HepG2 (cell line): Measurements from ENCODE around the gene SMIM38. TPM values are rescaled to one million over a fixed set of nuclear protein-coding genes. Genes with fewer than 3 reads are reported as not detected.
"Not testable (repeated sequence)": the region's sequence is repeated elsewhere in the genome, so short reads cannot be mapped to it uniquely, and the experiment has no call there.

Source experiments
- ATAC-seq: fragments of 200-7000 bp; cut with Tn5 transposase; 3 replicates; pipeline ENCODE4 v1.9.1; 2020; ENCODE audit warnings: mild to moderate bottlenecking, moderate library complexity
- BruUV-seq: library from RNA; stranded (reverse); fragments of 400-500 nt; replicated peaks from 2 replicates; lab custom pipeline; 2021; lab: Mats Ljungman, UMichigan
- CTCF ChIA-PET: fragments of 300-600 bp; formaldehyde crosslinking; extraction: SDS; loops from one replicate; lab custom pipeline; 2021; ENCODE audit warnings: low total read pairs, inconsistent platforms, low intra/inter-chr PET ratio; lab: Yijun Ruan, JAX
- POLR2A ChIA-PET: fragments of 350-600 bp; sonication (Branson Sonifier 250); formaldehyde crosslinking; loops from one replicate; lab custom pipeline; 2020; ENCODE audit warnings: antibody characterized with exemption, inconsistent platforms; lab: Yijun Ruan, JAX
- DNase-seq: peaks from one replicate; pipeline ENCODE4 v3.0.0-alpha.2; 2015; ENCODE audit warnings: low spot score
- FAIRE-seq: peaks from 3 replicates; lab custom pipeline; 2011; peaks lifted over from hg19 to GRCh38; lab: Jason Lieb, UNC
- H2AFZ ChIP-seq: one replicate; pipeline ENCODE4 v1.6.1; 2011; ENCODE audit warnings: low read length, inconsistent platforms
- H3K27ac ChIP-seq: fragments of 300-600 bp; 3 replicates; pipeline ENCODE4 v1.8.0; 2011; ENCODE audit warnings: mixed run types, mild to moderate bottlenecking, mixed read lengths, low read length, inconsistent platforms; ENCODE audit not compliant: insufficient read depth; ENCODE audit errors: extremely low read length
- H3K27me3 ChIP-seq, 2 experiments: fragments of 200-600 bp in 1 of 2; 2 replicates in 1 of 2; 3 replicates in 1 of 2; pipeline versions ENCODE4 v1.6.0 to v1.8.0; 2011; ENCODE audit warnings: low read length in 2 of 2, mild to moderate bottlenecking in 2 of 2, moderate library complexity in 2 of 2, inconsistent platforms in 1 of 2; ENCODE audit not compliant: insufficient read depth in 2 of 2, control insufficient read depth in 1 of 2
- H3K36me3 ChIP-seq, 2 experiments: fragments of 200-600 bp in 1 of 2; replicated peaks in 1 of 2; 2 replicates in 1 of 2; 3 replicates in 1 of 2; pipeline versions ENCODE4 v1.5.1 to v1.8.0; 2011; ENCODE audit warnings: low read length in 2 of 2, inconsistent platforms in 1 of 2; ENCODE audit not compliant: insufficient read depth in 2 of 2, control insufficient read depth in 1 of 2
- H3K4me1 ChIP-seq: 2 replicates; pipeline ENCODE4 v1.5.1; 2012; ENCODE audit warnings: low read length, inconsistent platforms; ENCODE audit not compliant: insufficient read depth
- H3K4me2 ChIP-seq: 2 replicates; pipeline ENCODE4 v1.6.0; 2011; ENCODE audit warnings: low read depth, low read length, inconsistent platforms
- H3K4me3 ChIP-seq, 3 experiments: fragments of 200-600 bp in 1 of 3; sonication (generic), shearing (Covaris generic) in 1 of 3; replicated peaks in 1 of 3; 2 replicates each; pipeline ENCODE4 v1.5.1; 2011 to 2016; ENCODE audit warnings: low read length in 3 of 3, inconsistent platforms in 2 of 3, low read depth in 2 of 3, mild to moderate bottlenecking in 2 of 3, control low read depth in 1 of 3, mixed read lengths in 1 of 3; ENCODE audit not compliant: insufficient read depth in 1 of 3
- H3K79me2 ChIP-seq: one replicate; pipeline ENCODE4 v1.6.1; 2011; ENCODE audit warnings: low read length, inconsistent platforms; ENCODE audit not compliant: insufficient read depth
- H3K9ac ChIP-seq: 2 replicates; pipeline ENCODE4 v1.6.0; 2011; ENCODE audit warnings: mild to moderate bottlenecking, low read depth, low read length, inconsistent platforms; ENCODE audit not compliant: insufficient read depth
- H3K9me3 ChIP-seq: 2 replicates; pipeline ENCODE4 v1.5.1; 2012; ENCODE audit warnings: mild to moderate bottlenecking, low read length
- H4K20me1 ChIP-seq: 2 replicates; pipeline ENCODE4 v1.6.0; 2011; ENCODE audit warnings: inconsistent platforms, mild to moderate bottlenecking, low read length, moderate library complexity; ENCODE audit not compliant: insufficient read depth
- ARNT2 ChIP-seq: sonication (generic); formaldehyde crosslinking; IDR thresholded peaks from 2 replicates; pipeline ENCODE4 v1.8.0; 2022; ENCODE audit warnings: mild to moderate bottlenecking, low read depth, missing genetic modification reagents, moderate library complexity
- FOSL2 ChIP-seq: sonication (generic); formaldehyde crosslinking; IDR thresholded peaks from 2 replicates; pipeline ENCODE4 v1.4.0; 2020; ENCODE audit warnings: missing genetic modification reagents
- RNF219 ChIP-seq: sonication (generic); formaldehyde crosslinking; IDR thresholded peaks from 2 replicates; pipeline ENCODE4 v1.5.0; 2020; ENCODE audit warnings: mild to moderate bottlenecking, missing genetic modification reagents
- ZNF7 ChIP-seq: IDR thresholded peaks from 2 replicates; pipeline ENCODE4 v1.6.1; 2016; ENCODE audit warnings: missing biosample characterization, missing genetic modification reagents
- ZZZ3 ChIP-seq: sonication (generic); formaldehyde crosslinking; IDR thresholded peaks from 2 replicates; pipeline ENCODE4 v1.4.0; 2020; ENCODE audit warnings: missing genetic modification reagents, mild to moderate bottlenecking, borderline replicate concordance
- WGBS: methylation state at CpG from one replicate; pipeline ENCODE4 v1.1.6; 2017; ENCODE audit warnings: low lambda C conversion rate; 5-methylcytosine and 5-hydroxymethylcytosine counted together
- in situ Hi-C: cut with HindIII; loops from 2 replicates; pipeline ENCODE4 v1.10.0; 2017; ENCODE audit warnings: low pct_unique_long_range_greater_than_20kb; ENCODE audit not compliant: extremely low pct_ligation_motif_present
- intact Hi-C: fragments of 100-400 bp; cut with micrococcal nuclease; formaldehyde crosslinking; loops from one replicate; pipeline ENCODE4 v1.10.0; 2022; ENCODE audit not compliant: unreplicated experiment
- polyA plus RNA-seq, 8 experiments: library from polyadenylated mRNA; depleted of rRNA in 3 of 8; stranded (reverse) in 7 of 8; unstranded in 1 of 8; fragments of >200 nt; fragmentation: Illumina TruSeq in 4 of 8; extraction: Trizol in 4 of 8; gene quantifications; 2 replicates each; pipeline versions ENCODE4 v1.2.1 to v1.2.3, GENCODE V29; 2011 to 2016; ENCODE audit warnings: low read depth in 4 of 8, missing spikeins in 1 of 8, mixed read lengths in 1 of 8; ENCODE audit not compliant: insufficient read depth in 1 of 8
- total RNA-seq, 5 experiments: library from RNA; depleted of rRNA; stranded (reverse); fragments of >200 nt; fragmentation: Illumina TruSeq; extraction: Trizol; gene quantifications; 2 replicates each; pipeline ENCODE4 v1.2.3, GENCODE V29; 2016; ENCODE audit warnings: low read depth in 1 of 5

Gene SMIM38
- total and polyA plus RNA-seq, 2 of the 13 experiments (the other 11 are each of a cell fraction or from before 2014, with no cell fraction given) = 0.30 to 0.40 TPM

DNA sequence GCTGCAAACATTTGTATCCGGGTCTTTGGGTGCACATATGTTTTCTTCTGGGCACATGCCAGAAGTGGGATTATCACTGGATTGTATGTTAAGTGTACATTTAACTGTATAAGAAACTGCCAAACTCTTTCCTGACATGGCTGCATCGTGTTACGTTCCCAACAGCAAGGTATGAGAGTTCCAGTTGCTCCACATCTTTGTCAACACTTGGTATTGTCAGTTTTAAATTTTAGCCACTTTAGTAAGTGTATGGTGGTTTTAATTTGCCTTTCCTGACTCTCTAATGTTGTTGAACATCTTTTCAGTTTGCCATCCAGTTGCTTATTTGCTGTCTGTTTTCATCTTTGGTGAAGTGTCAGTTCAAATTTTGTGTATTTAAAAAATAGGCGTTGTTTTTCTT lies 22.5 kb upstream of the SMIM38 start:
- DNase-seq = no peak
- ATAC-seq = no peak
- intact Hi-C loops = loop anchor here (5.0 kb wide), 1 partner anchor 509 kb away; the partner anchor contains the start of gene CCND1

DNA sequence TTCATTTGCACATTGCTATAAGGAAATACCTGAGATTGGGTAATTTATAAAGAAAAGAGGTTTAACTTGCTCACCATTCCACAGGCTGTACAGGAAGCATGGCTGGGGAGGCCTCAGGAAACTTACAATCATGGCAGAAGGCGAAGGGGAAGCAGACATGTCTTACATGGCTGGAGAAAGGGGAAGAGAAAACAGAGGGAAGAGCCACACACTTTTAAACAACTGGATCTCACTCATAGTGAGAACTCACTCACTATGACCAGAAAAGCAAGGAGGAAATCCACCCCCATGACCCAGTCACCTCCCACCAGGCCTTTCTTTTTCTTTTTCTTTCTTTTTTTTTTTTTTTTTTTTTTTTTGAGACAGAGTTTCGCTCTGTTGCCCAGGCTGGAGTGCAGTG lies 21.6 kb upstream of the SMIM38 start:
- H4K20me1 ChIP-seq, H3K79me2 ChIP-seq, H3K27ac ChIP-seq, DNase-seq, H3K27me3 ChIP-seq, H3K9me3 ChIP-seq, H3K36me3 ChIP-seq, FAIRE-seq, ATAC-seq, H2AFZ ChIP-seq, BruUV-seq, POLR2A ChIA-PET, H3K4me2 ChIP-seq, H3K4me3 ChIP-seq, in situ Hi-C loops, H3K9ac ChIP-seq, CTCF ChIA-PET: not testable (repeated sequence)
- intact Hi-C loops = loop anchor here (5.0 kb wide), 1 partner anchor 508 kb away; the partner anchor contains the start of gene CCND1
- H3K4me1 ChIP-seq = peaks cover 22% of the 10 kb centered on the region
- WGBS = 63% methylated on average over 2 of the region's 2 CpGs

More for the DNA sequence above, 22.5 kb upstream of the SMIM38 start:
- H3K9me3 ChIP-seq = peaks cover 5% of the 10 kb centered on the region; the same call in 1 of the 2 replicates
- no peaks in the 10 kb centered on the region for H3K36me3 ChIP-seq
- no peak overlapping the region for H3K4me3 ChIP-seq
- no peaks in the 10 kb centered on the region for H3K79me2 ChIP-seq
- 58% methylated on average over 4 of the region's 4 CpGs for WGBS
- no peak overlapping the region for H3K27ac ChIP-seq
- no peak overlapping the region for H3K4me2 ChIP-seq
- peaks cover 13% of the 10 kb centered on the region for H3K4me1 ChIP-seq
- in situ Hi-C loops = no loop called here
- FAIRE-seq = no peak
- H2AFZ ChIP-seq = no peak overlapping the region
- TF ChIP-seq ARNT2 (CRISPR knock-in tag) (no peak), ZZZ3 (CRISPR knock-in tag) (no peak), FOSL2 (no peak), ZNF7 (peak; percentile 97), RNF219 (CRISPR knock-in tag) (no peak)
- TF ChIP-seq, all 625 proteins: peak for 1
- no peaks in the 10 kb centered on the region for H4K20me1 ChIP-seq
- POLR2A ChIA-PET = no interaction called here
- no TSS peak for BruUV-seq
- no peak overlapping the region for H3K9ac ChIP-seq
- 0 out of 5 replicates have a peak, but pooled peaks cover 0 to 2% of the 10 kb centered on the region in 2 experiments for H3K27me3 ChIP-seq
- CTCF ChIA-PET = interaction anchor here (0.6 kb wide), 1 partner anchor 78 kb away, joined by 3 read pairs; no protein-coding TSS in a partner anchor
